HepG2 (cell line): ENCODE data around the gene CYP11A1. TPM values are rescaled to one million over a fixed set of nuclear protein-coding genes. Genes with fewer than 3 reads are reported as not detected.

Source experiments
- ATAC-seq: fragments of 200-7000 bp; cut with Tn5 transposase; 3 replicates; pipeline ENCODE4 v1.9.1; 2020; ENCODE audit warnings: mild to moderate bottlenecking, moderate library complexity
- BruUV-seq: library from RNA; stranded (reverse); fragments of 400-500 nt; replicated peaks from 2 replicates; lab custom pipeline; 2021; lab: Mats Ljungman, UMichigan
- CTCF ChIA-PET: fragments of 300-600 bp; formaldehyde crosslinking; extraction: SDS; loops from one replicate; lab custom pipeline; 2021; ENCODE audit warnings: low total read pairs, inconsistent platforms, low intra/inter-chr PET ratio; lab: Yijun Ruan, JAX
- POLR2A ChIA-PET: fragments of 350-600 bp; sonication (Branson Sonifier 250); formaldehyde crosslinking; loops from one replicate; lab custom pipeline; 2020; ENCODE audit warnings: antibody characterized with exemption, inconsistent platforms; lab: Yijun Ruan, JAX
- DNase-seq: peaks from one replicate; pipeline ENCODE4 v3.0.0-alpha.2; 2015; ENCODE audit warnings: low spot score
- FAIRE-seq: peaks from 3 replicates; lab custom pipeline; 2011; peaks lifted over from hg19 to GRCh38; lab: Jason Lieb, UNC
- H2AFZ ChIP-seq: one replicate; pipeline ENCODE4 v1.6.1; 2011; ENCODE audit warnings: low read length, inconsistent platforms
- H3K27ac ChIP-seq: fragments of 300-600 bp; 3 replicates; pipeline ENCODE4 v1.8.0; 2011; ENCODE audit warnings: mixed run types, mild to moderate bottlenecking, mixed read lengths, low read length, inconsistent platforms; ENCODE audit not compliant: insufficient read depth; ENCODE audit errors: extremely low read length
- H3K27me3 ChIP-seq, 2 experiments: fragments of 200-600 bp in 1 of 2; 2 replicates in 1 of 2; 3 replicates in 1 of 2; pipeline versions ENCODE4 v1.6.0 to v1.8.0; 2011; ENCODE audit warnings: low read length in 2 of 2, mild to moderate bottlenecking in 2 of 2, moderate library complexity in 2 of 2, inconsistent platforms in 1 of 2; ENCODE audit not compliant: insufficient read depth in 2 of 2, control insufficient read depth in 1 of 2
- H3K36me3 ChIP-seq, 2 experiments: fragments of 200-600 bp in 1 of 2; replicated peaks in 1 of 2; 2 replicates in 1 of 2; 3 replicates in 1 of 2; pipeline versions ENCODE4 v1.5.1 to v1.8.0; 2011; ENCODE audit warnings: low read length in 2 of 2, inconsistent platforms in 1 of 2; ENCODE audit not compliant: insufficient read depth in 2 of 2, control insufficient read depth in 1 of 2
- H3K4me1 ChIP-seq: 2 replicates; pipeline ENCODE4 v1.5.1; 2012; ENCODE audit warnings: low read length, inconsistent platforms; ENCODE audit not compliant: insufficient read depth
- H3K4me2 ChIP-seq: 2 replicates; pipeline ENCODE4 v1.6.0; 2011; ENCODE audit warnings: low read depth, low read length, inconsistent platforms
- H3K4me3 ChIP-seq, 3 experiments: fragments of 200-600 bp in 1 of 3; sonication (generic), shearing (Covaris generic) in 1 of 3; replicated peaks in 1 of 3; 2 replicates each; pipeline ENCODE4 v1.5.1; 2011 to 2016; ENCODE audit warnings: low read length in 3 of 3, inconsistent platforms in 2 of 3, low read depth in 2 of 3, mild to moderate bottlenecking in 2 of 3, control low read depth in 1 of 3, mixed read lengths in 1 of 3; ENCODE audit not compliant: insufficient read depth in 1 of 3
- H3K79me2 ChIP-seq: one replicate; pipeline ENCODE4 v1.6.1; 2011; ENCODE audit warnings: low read length, inconsistent platforms; ENCODE audit not compliant: insufficient read depth
- H3K9ac ChIP-seq: 2 replicates; pipeline ENCODE4 v1.6.0; 2011; ENCODE audit warnings: mild to moderate bottlenecking, low read depth, low read length, inconsistent platforms; ENCODE audit not compliant: insufficient read depth
- H3K9me3 ChIP-seq: 2 replicates; pipeline ENCODE4 v1.5.1; 2012; ENCODE audit warnings: mild to moderate bottlenecking, low read length
- H4K20me1 ChIP-seq: 2 replicates; pipeline ENCODE4 v1.6.0; 2011; ENCODE audit warnings: inconsistent platforms, mild to moderate bottlenecking, low read length, moderate library complexity; ENCODE audit not compliant: insufficient read depth
- HNRNPLL ChIP-seq: fragments of 200-400 bp; formaldehyde crosslinking; IDR thresholded peaks from 2 replicates; pipeline ENCODE4 v1.6.1; 2017; ENCODE audit warnings: mild to moderate bottlenecking, low read depth, low read length; ENCODE audit not compliant: poor library complexity, severe bottlenecking
- NONO ChIP-seq, 2 experiments: fragments of 450-650 bp in 1 of 2; sonication (generic) in 1 of 2; formaldehyde crosslinking in 1 of 2; IDR thresholded peaks in 1 of 2; conservative IDR thresholded peaks in 1 of 2; 2 replicates each; pipeline versions ENCODE4 v1.6.1 to v1.8.0; 2017 to 2022; ENCODE audit warnings: mild to moderate bottlenecking in 1 of 2, missing genetic modification reagents in 1 of 2, moderate library complexity in 1 of 2
- SATB2 ChIP-seq: sonication (generic); formaldehyde crosslinking; IDR thresholded peaks from 2 replicates; pipeline ENCODE4 v1.5.0; 2020; ENCODE audit warnings: missing genetic modification reagents
- SRSF1 ChIP-seq: fragments of 200-400 bp; formaldehyde crosslinking; optimal IDR thresholded peaks from 2 replicates; pipeline ENCODE3; 2017; ENCODE audit warnings: mild to moderate bottlenecking, low read depth, low read length, moderate library complexity
- ZBTB34 ChIP-seq: sonication (generic); formaldehyde crosslinking; IDR thresholded peaks from 2 replicates; pipeline ENCODE4 v1.8.0; 2022; ENCODE audit warnings: mild to moderate bottlenecking, missing genetic modification reagents
- ZKSCAN1 ChIP-seq: fragments of 150-350 bp; IDR thresholded peaks from 2 replicates; pipeline ENCODE4 v1.6.1; 2014; ENCODE audit warnings: low read length
- ZNF329 ChIP-seq: sonication (generic); formaldehyde crosslinking; IDR thresholded peaks from 2 replicates; pipeline ENCODE4 v1.9.0; 2021; ENCODE audit warnings: low read depth, mild to moderate bottlenecking, missing genetic modification reagents
- ZNF572 ChIP-seq: sonication (generic); formaldehyde crosslinking; IDR thresholded peaks from 2 replicates; pipeline ENCODE4 v1.5.1; 2020; ENCODE audit warnings: mild to moderate bottlenecking, missing genetic modification reagents
- WGBS: methylation state at CpG from one replicate; pipeline ENCODE4 v1.1.6; 2017; ENCODE audit warnings: low lambda C conversion rate; 5-methylcytosine and 5-hydroxymethylcytosine counted together
- in situ Hi-C: cut with HindIII; loops from 2 replicates; pipeline ENCODE4 v1.10.0; 2017; ENCODE audit warnings: low pct_unique_long_range_greater_than_20kb; ENCODE audit not compliant: extremely low pct_ligation_motif_present
- intact Hi-C: fragments of 100-400 bp; cut with micrococcal nuclease; formaldehyde crosslinking; loops from one replicate; pipeline ENCODE4 v1.10.0; 2022; ENCODE audit not compliant: unreplicated experiment
- polyA plus RNA-seq, 8 experiments: library from polyadenylated mRNA; depleted of rRNA in 3 of 8; stranded (reverse) in 7 of 8; unstranded in 1 of 8; fragments of >200 nt; fragmentation: Illumina TruSeq in 4 of 8; extraction: Trizol in 4 of 8; gene quantifications; 2 replicates each; pipeline versions ENCODE4 v1.2.1 to v1.2.3, GENCODE V29; 2011 to 2016; ENCODE audit warnings: low read depth in 4 of 8, missing spikeins in 1 of 8, mixed read lengths in 1 of 8; ENCODE audit not compliant: insufficient read depth in 1 of 8
- total RNA-seq, 5 experiments: library from RNA; depleted of rRNA; stranded (reverse); fragments of >200 nt; fragmentation: Illumina TruSeq; extraction: Trizol; gene quantifications; 2 replicates each; pipeline ENCODE4 v1.2.3, GENCODE V29; 2016; ENCODE audit warnings: low read depth in 1 of 5
- TF ChIP-seq, protein P1 (sequence below): sonication (generic); formaldehyde crosslinking; IDR thresholded peaks from 2 replicates; pipeline ENCODE4 v1.5.0; 2020; ENCODE audit warnings: mild to moderate bottlenecking, low read depth, missing genetic modification reagents, borderline replicate concordance

CYP11A1 gene
- total and polyA plus RNA-seq, 2 of the 13 experiments (the other 11 are each of a cell fraction or from before 2014, with no cell fraction given) = 0.66 to 0.92 TPM

- no TSS peak for BruUV-seq
- no peak overlapping the region for H3K4me3 ChIP-seq
- H3K4me1 ChIP-seq = peaks cover 58% of the 10 kb centered on the region
- no peak overlapping the region for H3K4me2 ChIP-seq
- DNase-seq (no peak), FAIRE-seq (no peak), ATAC-seq (no peak)
- 10% methylated on average over 2 of the region's 5 CpGs for WGBS
- POLR2A ChIA-PET = interaction anchor here (1.2 to 1.5 kb wide), 2 partner anchors 18 to 28 kb away, joined by 3 read pairs; no protein-coding TSS in a partner anchor
- CTCF ChIA-PET = no interaction called here
- H2AFZ ChIP-seq = no peak overlapping the region
- no peaks in the 10 kb centered on the region for H4K20me1 ChIP-seq
- peaks cover 6 to 44% of the 10 kb centered on the region in 2 experiments for H3K27me3 ChIP-seq
- H3K36me3 ChIP-seq = no peaks in the 10 kb centered on the region
- H3K27ac ChIP-seq = no peak overlapping the region
- no peaks in the 10 kb centered on the region for H3K9me3 ChIP-seq
- intact Hi-C loops = no loop called here
- no peak overlapping the region for H3K9ac ChIP-seq
- no peaks in the 10 kb centered on the region for H3K79me2 ChIP-seq
- TF ChIP-seq ZNF572 (CRISPR knock-in tag) (no peak), ZNF329 (CRISPR knock-in tag) (peak; percentile 97), ZKSCAN1 (no peak), SATB2 (CRISPR knock-in tag) (no peak)
- TF ChIP-seq, all 625 proteins: peak for 1
- in situ Hi-C loops = no loop called here
Observed at GRCh38 chr15:74402337-74402841, 34.9 kb upstream of the CYP11A1 start.

DNA sequence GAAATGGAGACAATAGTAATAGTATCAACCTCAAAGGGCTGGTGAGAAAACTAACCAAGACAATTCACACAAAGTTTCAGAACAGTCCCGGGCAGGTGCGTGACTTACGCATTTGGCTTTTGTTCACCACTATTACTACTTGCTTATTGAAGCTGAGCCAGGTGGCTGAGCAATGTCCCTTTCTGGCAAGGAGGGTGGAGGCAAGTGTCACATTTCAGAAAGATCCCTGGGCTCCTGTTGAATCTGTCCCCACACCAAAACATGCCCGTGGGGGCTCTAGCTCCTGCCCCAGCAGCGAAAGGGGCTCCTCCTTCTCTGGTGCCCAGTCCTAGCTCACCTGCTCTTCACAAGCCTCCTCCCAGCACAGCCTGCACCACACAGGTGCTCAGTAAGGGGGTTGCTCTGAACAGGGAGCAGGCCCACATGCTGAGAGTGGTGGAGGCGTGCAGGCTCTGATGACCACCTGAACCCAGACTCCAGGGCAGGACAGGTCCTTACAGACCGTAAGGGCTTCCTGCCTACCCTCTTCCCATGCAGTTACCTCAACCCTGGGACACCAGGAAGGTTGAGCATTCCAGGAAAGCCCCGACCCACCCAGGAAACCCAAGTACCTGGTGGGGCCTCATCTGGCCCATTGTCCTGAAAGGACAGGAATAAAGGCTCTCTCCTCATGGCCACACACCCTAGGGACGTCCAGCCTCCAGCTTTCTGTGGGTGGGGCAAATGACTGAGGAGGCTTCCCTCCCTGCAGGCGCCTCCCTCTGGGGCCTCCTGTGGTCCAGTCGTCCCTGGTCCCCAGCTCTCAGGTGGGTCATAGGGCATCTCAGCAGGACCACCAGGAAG, 33.7 kb upstream of the CYP11A1 start:
- H3K27ac ChIP-seq = no peak overlapping the region
- POLR2A ChIA-PET = interaction anchor here (1.5 kb wide), 1 partner anchor 17 kb away, joined by 3 read pairs; no protein-coding TSS in a partner anchor

More for the DNA sequence above, 33.7 kb upstream of the CYP11A1 start:
- H4K20me1 ChIP-seq = no peaks in the 10 kb centered on the region
- TF ChIP-seq, protein P1, sequence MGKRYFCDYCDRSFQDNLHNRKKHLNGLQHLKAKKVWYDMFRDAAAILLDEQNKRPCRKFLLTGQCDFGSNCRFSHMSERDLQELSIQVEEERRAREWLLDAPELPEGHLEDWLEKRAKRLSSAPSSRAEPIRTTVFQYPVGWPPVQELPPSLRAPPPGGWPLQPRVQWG = no peak
- TF ChIP-seq ZBTB34 (no peak), SRSF1 (no peak), HNRNPLL (peak; percentile 45), NONO (IDR thresholded peaks at IDR 0.05) (no peak), NONO (CRISPR knock-in tag; conservative IDR thresholded peaks at IDR 0.05) (no peak)
- peaks cover 5 to 39% of the 10 kb centered on the region in 2 experiments for H3K27me3 ChIP-seq
- no peak overlapping the region for H2AFZ ChIP-seq
- CTCF ChIA-PET = no interaction called here
- intact Hi-C loops = no loop called here
- H3K9ac ChIP-seq = no peak overlapping the region
- FAIRE-seq (no peak), ATAC-seq (peak; percentile 6; the same call in 1 of the 3 replicates), DNase-seq (no peak)
- H3K4me1 ChIP-seq = peaks cover 58% of the 10 kb centered on the region
- in situ Hi-C loops = no loop called here
- H3K36me3 ChIP-seq = no peaks in the 10 kb centered on the region
- WGBS = 22% methylated on average over 5 of the region's 11 CpGs
- H3K4me3 ChIP-seq = no peak overlapping the region
- H3K9me3 ChIP-seq = no peaks in the 10 kb centered on the region
- no peak overlapping the region for H3K4me2 ChIP-seq
- H3K79me2 ChIP-seq = no peaks in the 10 kb centered on the region
- BruUV-seq = no TSS peak
